GM13977 (cell line): ENCODE data around the gene CUX1.

Source experiments
- DNase-seq: peaks from one replicate; pipeline ENCODE4 v3.0.0; 2012; ENCODE audit warnings: low spot score
- in situ Hi-C: fragments of 300-500 bp; cut with MboI; formaldehyde crosslinking; loops from one replicate; pipeline ENCODE4 v1.12.0; 2022; ENCODE audit warnings: low sequenced_read_pairs, low pct_unique_long_range_greater_than_20kb, mixed read lengths, inconsistent platforms; ENCODE audit not compliant: unreplicated experiment
- TF ChIP-seq, protein P1 (sequence below): IDR thresholded peaks from 2 replicates; pipeline ENCODE4 v1.5.1; 2012; ENCODE audit warnings: mild to moderate bottlenecking, control low read depth; ENCODE audit not compliant: insufficient read depth; ENCODE audit errors: extremely low read depth, missing control alignments

The CUX1 gene

DNA sequence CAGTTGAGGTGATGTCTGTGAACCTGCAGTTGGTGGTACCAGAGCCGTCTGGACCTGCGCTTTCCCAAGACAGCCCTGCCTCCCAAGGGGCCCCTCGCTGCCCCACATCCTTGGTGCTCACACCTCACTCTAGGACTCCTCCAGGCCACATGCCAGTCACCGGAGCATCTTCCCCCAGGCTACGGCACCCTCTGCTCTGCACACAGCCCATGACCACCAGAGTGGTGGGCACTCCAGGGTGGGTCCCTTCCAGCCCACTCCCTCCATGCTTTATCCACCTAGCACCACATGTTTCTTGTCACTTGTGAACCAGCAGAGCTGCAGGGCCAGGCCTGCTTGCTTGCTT, 285.6 kb downstream of the CUX1 start:
- DNase-seq = no peak
- in situ Hi-C loops = no loop called here
- TF ChIP-seq, protein P1, sequence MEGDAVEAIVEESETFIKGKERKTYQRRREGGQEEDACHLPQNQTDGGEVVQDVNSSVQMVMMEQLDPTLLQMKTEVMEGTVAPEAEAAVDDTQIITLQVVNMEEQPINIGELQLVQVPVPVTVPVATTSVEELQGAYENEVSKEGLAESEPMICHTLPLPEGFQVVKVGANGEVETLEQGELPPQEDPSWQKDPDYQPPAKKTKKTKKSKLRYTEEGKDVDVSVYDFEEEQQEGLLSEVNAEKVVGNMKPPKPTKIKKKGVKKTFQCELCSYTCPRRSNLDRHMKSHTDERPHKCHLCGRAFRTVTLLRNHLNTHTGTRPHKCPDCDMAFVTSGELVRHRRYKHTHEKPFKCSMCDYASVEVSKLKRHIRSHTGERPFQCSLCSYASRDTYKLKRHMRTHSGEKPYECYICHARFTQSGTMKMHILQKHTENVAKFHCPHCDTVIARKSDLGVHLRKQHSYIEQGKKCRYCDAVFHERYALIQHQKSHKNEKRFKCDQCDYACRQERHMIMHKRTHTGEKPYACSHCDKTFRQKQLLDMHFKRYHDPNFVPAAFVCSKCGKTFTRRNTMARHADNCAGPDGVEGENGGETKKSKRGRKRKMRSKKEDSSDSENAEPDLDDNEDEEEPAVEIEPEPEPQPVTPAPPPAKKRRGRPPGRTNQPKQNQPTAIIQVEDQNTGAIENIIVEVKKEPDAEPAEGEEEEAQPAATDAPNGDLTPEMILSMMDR = no peak

DNA sequence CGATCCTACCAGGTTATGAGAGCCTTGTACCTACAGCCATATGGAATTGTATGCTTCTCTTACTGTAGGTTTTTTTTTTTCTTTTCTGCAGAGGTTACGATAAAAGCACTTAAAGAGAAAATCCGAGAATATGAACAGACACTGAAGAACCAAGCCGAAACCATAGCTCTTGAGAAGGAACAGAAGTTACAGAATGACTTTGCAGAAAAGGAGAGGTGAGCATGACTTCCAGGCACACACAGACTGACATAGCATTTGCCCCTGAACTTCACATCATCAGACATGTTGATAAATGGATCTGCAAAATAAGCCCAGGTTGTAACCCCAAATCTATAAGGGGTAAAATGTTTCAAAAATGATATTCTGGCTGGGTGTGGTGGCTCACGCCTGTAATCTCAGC, 286.8 kb downstream of the CUX1 start:
- TF ChIP-seq, protein P1 = no peak
- no peak for DNase-seq
- in situ Hi-C loops = no loop called here

DNA sequence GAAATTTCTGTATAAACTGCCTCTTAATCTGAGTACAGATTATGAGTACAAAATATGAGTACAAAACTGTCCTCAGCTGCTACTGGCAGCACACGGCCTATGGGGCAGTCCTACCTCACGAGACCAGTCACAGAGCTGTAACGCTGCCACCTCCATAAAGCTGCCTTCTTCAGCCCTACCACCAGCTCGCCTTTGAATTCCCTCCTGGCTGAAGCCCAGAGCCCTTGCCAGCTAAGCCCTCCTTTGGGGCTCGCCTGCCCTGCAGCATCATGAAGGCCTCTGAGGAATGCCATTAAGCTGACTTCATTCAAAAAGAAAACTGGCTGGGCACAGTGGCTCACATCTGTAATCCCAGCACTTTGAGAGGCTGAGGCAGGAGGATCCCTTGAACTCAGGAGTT, 289.2 kb downstream of the CUX1 start:
- DNase-seq = no peak
- in situ Hi-C loops = no loop called here
- TF ChIP-seq, protein P1 = no peak

DNA sequence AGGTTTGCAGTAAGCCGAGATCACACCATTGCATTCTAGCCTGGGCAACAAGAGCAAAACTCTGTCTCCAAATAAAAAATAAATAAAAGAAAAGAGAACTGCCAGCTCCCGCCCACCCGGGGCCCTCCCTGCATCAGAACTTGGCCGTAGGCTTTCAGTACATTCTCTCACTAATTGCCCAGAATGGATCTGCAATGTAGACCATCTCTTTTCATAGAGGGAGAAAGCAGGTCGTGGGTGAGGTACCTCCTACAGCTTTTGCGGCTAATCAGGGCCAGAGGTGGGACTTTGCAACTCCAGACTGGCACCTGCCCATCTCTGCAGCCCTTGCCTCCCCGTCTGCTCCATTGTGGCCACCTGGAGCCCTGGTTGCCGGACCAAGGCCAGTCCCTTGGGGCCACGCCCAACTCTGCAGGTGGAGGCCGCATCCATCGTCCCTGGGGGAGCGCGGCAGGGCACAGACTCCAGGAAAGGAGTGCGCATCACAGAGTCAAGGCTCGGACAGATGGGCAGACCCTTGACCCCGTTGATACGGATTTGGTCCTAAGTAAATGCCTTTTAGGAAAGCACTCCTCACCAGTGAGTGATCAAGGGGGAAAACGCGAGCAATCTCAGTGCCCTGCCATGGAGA, 290.2 kb downstream of the CUX1 start:
- TF ChIP-seq, protein P1 = no peak
- in situ Hi-C loops = no loop called here
- DNase-seq = no peak

DNA sequence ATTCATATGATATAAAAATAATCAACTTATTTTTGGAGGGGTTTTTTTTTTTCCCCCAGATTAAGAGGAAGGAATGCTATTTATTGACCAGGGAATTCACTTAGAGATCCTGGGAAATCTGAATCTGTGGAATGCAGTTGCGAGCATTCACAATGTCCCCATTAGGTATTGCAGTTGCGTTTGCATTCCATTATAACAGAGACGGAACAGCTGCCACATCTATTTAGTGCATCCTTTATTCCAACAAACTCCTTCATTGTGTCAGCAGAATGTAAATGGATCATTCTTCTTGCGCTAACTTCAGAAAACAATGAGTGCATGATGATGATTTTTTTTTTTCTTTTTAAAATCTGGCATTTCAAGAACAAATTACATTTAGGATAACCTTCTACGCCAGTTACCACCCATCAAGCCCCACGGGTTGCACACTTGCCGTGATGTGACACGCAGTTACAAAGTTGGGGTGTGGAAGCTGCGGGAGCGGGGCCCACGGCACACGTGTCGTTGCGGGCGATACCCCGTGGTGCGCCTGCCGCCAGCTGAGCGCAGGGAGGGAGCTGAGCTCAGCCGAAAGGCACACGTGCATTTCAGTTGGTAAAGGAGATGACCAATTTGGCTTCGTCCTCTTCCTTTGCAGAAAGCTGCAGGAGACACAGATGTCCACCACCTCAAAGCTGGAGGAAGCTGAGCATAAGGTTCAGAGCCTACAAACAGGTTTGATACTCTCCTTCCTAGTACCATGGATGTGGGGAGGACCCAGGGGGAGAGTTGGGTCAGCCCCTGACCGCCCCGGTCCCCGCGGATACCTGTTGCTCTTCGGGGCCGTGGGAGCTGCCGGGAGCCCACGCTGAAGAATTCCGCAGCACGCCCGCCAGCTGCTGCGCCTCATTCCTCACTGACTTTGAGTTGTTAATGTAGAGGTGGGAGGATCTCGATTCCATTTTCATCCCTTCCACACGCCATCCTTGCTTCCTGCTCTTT, 293.9 kb downstream of the CUX1 start:
- TF ChIP-seq, protein P1 = no peak
- no peak for DNase-seq
- in situ Hi-C loops = no loop called here

DNA sequence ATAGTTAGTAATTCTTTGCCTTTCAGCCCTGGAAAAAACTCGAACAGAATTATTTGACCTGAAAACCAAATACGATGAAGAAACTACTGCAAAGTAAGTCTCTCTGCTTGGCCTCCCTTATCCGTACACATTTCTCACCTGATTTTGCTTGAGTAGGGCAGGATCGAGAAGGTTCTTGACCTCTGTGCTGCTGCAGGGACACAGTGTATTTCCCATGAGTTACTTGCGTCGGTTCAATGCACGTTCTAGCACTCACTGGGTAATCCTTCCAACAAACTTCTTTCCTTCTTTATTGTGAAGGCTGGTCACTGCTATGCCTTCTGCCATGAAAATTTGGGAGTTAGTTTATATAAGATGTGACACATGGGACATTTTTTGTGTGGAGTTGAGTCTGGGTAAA, 297.8 kb downstream of the CUX1 start:
- DNase-seq = no peak
- TF ChIP-seq, protein P1 = no peak
- in situ Hi-C loops = no loop called here
